Measurements from ENCODE around the gene CYP4F11.

DNA sequence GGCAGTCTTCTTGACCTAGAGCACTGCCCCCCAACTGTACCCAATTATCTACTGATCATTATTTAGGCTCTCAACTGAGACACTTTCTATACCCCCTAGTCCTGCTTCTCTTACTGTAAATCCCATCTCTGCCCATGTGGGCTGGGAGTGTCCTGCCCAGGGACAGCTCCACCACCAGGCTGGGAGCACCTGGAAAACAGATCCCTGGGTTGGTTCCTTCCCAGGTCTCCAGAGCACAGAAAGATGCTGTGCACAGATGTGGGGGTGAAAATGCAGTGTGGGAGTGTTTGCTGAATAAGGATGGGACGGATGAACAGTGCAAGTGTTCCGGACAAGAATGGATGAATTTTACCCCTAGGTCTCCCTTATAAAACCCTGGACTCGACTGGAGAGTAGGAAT is 49.2 kb downstream of the CYP4F11 start:
- TF ChIP-seq, protein P1, sequence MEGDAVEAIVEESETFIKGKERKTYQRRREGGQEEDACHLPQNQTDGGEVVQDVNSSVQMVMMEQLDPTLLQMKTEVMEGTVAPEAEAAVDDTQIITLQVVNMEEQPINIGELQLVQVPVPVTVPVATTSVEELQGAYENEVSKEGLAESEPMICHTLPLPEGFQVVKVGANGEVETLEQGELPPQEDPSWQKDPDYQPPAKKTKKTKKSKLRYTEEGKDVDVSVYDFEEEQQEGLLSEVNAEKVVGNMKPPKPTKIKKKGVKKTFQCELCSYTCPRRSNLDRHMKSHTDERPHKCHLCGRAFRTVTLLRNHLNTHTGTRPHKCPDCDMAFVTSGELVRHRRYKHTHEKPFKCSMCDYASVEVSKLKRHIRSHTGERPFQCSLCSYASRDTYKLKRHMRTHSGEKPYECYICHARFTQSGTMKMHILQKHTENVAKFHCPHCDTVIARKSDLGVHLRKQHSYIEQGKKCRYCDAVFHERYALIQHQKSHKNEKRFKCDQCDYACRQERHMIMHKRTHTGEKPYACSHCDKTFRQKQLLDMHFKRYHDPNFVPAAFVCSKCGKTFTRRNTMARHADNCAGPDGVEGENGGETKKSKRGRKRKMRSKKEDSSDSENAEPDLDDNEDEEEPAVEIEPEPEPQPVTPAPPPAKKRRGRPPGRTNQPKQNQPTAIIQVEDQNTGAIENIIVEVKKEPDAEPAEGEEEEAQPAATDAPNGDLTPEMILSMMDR (IDR thresholded peaks at IDR 0.05; ENCODE audit: borderline replicate concordance, extremely low read depth, low read length, poor library complexity, severe bottlenecking) = no peak
- no peak for TF ChIP-seq EZH2 (IDR thresholded peaks at IDR 0.05; ENCODE audit: borderline replicate concordance, low read depth, low read length, severe bottlenecking)

Data from DND-41 (cell line).